B cell (primary cell): ENCODE measurements around the gene CDK12. TPM values are rescaled to one million over a fixed set of nuclear protein-coding genes. Genes with fewer than 3 reads are reported as not detected.

ENCODE experiments used
- ATAC-seq: fragments of 200-7000 bp; cut with Tn5 transposase; one replicate; pipeline ENCODE4 v1.10.0; 2021; ENCODE audit warnings: low read depth, mild to moderate bottlenecking, moderate number of reproducible peaks, moderate library complexity
- CTCF ChIA-PET: fragments of 350-600 bp; sonication (Branson Sonifier 250); formaldehyde crosslinking; loops from one replicate; lab custom pipeline; 2021; ENCODE audit warnings: antibody characterized with exemption, inconsistent platforms; lab: Charles Lee
- POLR2A ChIA-PET: fragments of 350-600 bp; sonication (Branson Sonifier 250); formaldehyde crosslinking; loops from one replicate; lab custom pipeline; 2021; ENCODE audit warnings: antibody characterized with exemption; lab: Charles Lee
- DNase-seq: peaks from one replicate; pipeline ENCODE4 v3.0.0; 2013
- H2AFZ ChIP-seq: 2 replicates; pipeline ENCODE4 v1.6.1; 2012; ENCODE audit warnings: mild to moderate bottlenecking, low read depth, low read length; ENCODE audit not compliant: insufficient read depth, poor library complexity, severe bottlenecking
- H3K27ac ChIP-seq, 2 donors: 1 replicate in 1 of 2; 2 replicates in 1 of 2; pipeline ENCODE4 v1.5.1; 2012 to 2013; ENCODE audit warnings: low read length in 2 of 2, mild to moderate bottlenecking in 2 of 2, moderate library complexity in 1 of 2
- H3K27me3 ChIP-seq, 4 experiments: fragments of 200-600 bp in 1 of 4; sonication (generic) in 1 of 4; replicated peaks in 1 of 4; 1 replicate in 2 of 4; 2 replicates in 2 of 4; pipeline versions ENCODE4 v1.6.1 to v1.7.0; 2013 to 2016; ENCODE audit warnings: low read length in 3 of 4, mild to moderate bottlenecking in 2 of 4, mixed read lengths in 1 of 4, moderate library complexity in 1 of 4; ENCODE audit not compliant: insufficient read depth in 4 of 4, control insufficient read depth in 3 of 4; ENCODE audit errors: control extremely low read depth in 1 of 4
- H3K36me3 ChIP-seq, 2 experiments: replicated peaks in 1 of 2; 1 replicate in 1 of 2; 2 replicates in 1 of 2; pipeline versions ENCODE4 v1.6.1 to v1.7.1; 2013; ENCODE audit warnings: low read length in 1 of 2; ENCODE audit not compliant: insufficient read depth in 2 of 2, control insufficient read depth in 1 of 2; ENCODE audit errors: control extremely low read depth in 1 of 2, extremely low read depth in 1 of 2
- H3K4me1 ChIP-seq, 2 donors: fragments of 200-600 bp in 1 of 2; sonication (generic) in 1 of 2; 1 replicate in 1 of 2; 2 replicates in 1 of 2; pipeline versions ENCODE4 v1.5.1 to v1.6.1; 2013 to 2017; ENCODE audit warnings: low read length in 2 of 2; ENCODE audit not compliant: control insufficient read depth in 2 of 2, insufficient read depth in 2 of 2
- H3K4me2 ChIP-seq: replicated peaks from 2 replicates; pipeline ENCODE3; 2012; ENCODE audit warnings: mild to moderate bottlenecking, low read depth, low read length; ENCODE audit not compliant: poor library complexity, severe bottlenecking
- H3K4me3 ChIP-seq, 5 experiments: fragments of 200-600 bp in 1 of 5; sonication (generic) in 1 of 5; 1 replicate in 3 of 5; 2 replicates in 2 of 5; pipeline versions ENCODE4 v1.5.1 to v1.7.0; 2011 to 2016; ENCODE audit warnings: low read length in 4 of 5, mild to moderate bottlenecking in 4 of 5, low read depth in 2 of 5, control low read depth in 1 of 5, moderate library complexity in 1 of 5; ENCODE audit not compliant: insufficient read depth in 1 of 5; ENCODE audit errors: control extremely low read depth in 1 of 5, extremely low read depth in 1 of 5
- H3K79me2 ChIP-seq: fragments of 200-600 bp; sonication (generic); one replicate; pipeline ENCODE4 v1.6.0; 2016; ENCODE audit warnings: low read length; ENCODE audit not compliant: control insufficient read depth, insufficient read depth
- H3K9ac ChIP-seq: fragments of 200-600 bp; sonication (generic); 2 replicates; pipeline ENCODE4 v1.6.1; 2017; ENCODE audit warnings: mild to moderate bottlenecking, low read length, moderate library complexity
- H3K9me3 ChIP-seq, 3 donors: one replicate each; pipeline versions ENCODE4 v1.6.1 to v1.7.1; 2013; ENCODE audit warnings: low read length in 2 of 3; ENCODE audit not compliant: control insufficient read depth in 2 of 3, insufficient read depth in 1 of 3; ENCODE audit errors: control extremely low read depth in 1 of 3
- H4K20me1 ChIP-seq: 2 replicates; pipeline ENCODE4 v1.6.0; 2012; ENCODE audit warnings: mild to moderate bottlenecking, low read length; ENCODE audit not compliant: insufficient read depth, control insufficient read depth, poor library complexity, severe bottlenecking
- H3K27ac Mint-ChIP-seq: one replicate; pipeline ENCODE4 v1.8.0; 2021; ENCODE audit warnings: mixed read lengths
- H3K27me3 Mint-ChIP-seq: one replicate; pipeline ENCODE4 v1.8.0; 2021; ENCODE audit warnings: mixed read lengths
- H3K4me1 Mint-ChIP-seq: one replicate; pipeline ENCODE4 v1.8.0; 2021; ENCODE audit warnings: mixed read lengths
- H3K4me3 Mint-ChIP-seq: one replicate; pipeline ENCODE4 v1.8.0; 2021; ENCODE audit warnings: mixed read lengths
- H3K9me3 Mint-ChIP-seq: one replicate; pipeline ENCODE4 v1.8.0; 2022; ENCODE audit warnings: mixed read lengths; ENCODE audit not compliant: insufficient read depth
- CTCF ChIP-seq: fragments of 200-600 bp; IDR thresholded peaks from one replicate; pipeline ENCODE4 v1.8.0; 2022; ENCODE audit warnings: antibody characterized with exemption, mild to moderate bottlenecking
- EZH2 ChIP-seq: IDR thresholded peaks from 2 replicates; pipeline ENCODE4 v1.6.1; 2012; ENCODE audit warnings: borderline replicate concordance, low read depth, mild to moderate bottlenecking, moderate library complexity, low read length; ENCODE audit not compliant: insufficient read depth, poor library complexity, severe bottlenecking
- WGBS: methylation state at CpG from one replicate; pipeline ENCODE4 v1.1.5; 2013; ENCODE audit warnings: missing lambda C conversion rate; ENCODE audit not compliant: insufficient coverage; 5-methylcytosine and 5-hydroxymethylcytosine counted together
- intact Hi-C: fragments of 100-400 bp; cut with micrococcal nuclease; formaldehyde crosslinking; loops from one replicate; pipeline ENCODE4 v1.10.0; 2022
- polyA plus RNA-seq: library from polyadenylated mRNA; depleted of rRNA; stranded (reverse); fragments of >200 nt; gene quantifications from 2 replicates; pipeline ENCODE4 v1.2.3, GENCODE V29; 2012
- total RNA-seq, 2 donors: library from RNA; stranded (reverse); fragments of 120-200 nt in 1 of 2; gene quantifications; 1 replicate in 1 of 2; 2 replicates in 1 of 2; pipeline versions ENCODE4 v1.2.3 to v1.2.4, GENCODE V29; 2013 to 2022

Gene CDK12
- total and polyA plus RNA-seq, 2 donors (not counting 1 experiment from before 2014, with no cell fraction given), result 29.8 to 117 TPM

DNA sequence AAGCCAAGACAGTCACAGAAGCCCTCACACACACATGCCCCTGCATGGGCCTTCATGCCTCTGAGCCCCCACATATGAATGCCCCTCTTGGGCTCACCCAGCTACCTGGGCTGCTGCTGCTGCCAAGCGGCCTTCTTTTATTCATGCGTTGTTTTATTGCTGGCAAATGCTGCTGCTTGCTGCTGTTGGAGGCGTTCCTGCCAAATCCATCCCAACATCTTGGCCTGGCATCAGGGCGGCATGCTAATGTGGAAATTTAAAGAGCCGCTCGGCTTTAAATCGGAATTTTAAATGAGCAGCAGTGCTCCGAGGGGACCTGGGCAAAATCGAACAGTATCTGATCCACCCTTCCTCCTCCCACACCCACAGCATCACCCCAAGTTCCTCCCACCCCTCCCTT is 107.4 kb downstream of the CDK12 start:
- H3K27ac ChIP-seq, result no peak overlapping the region
- H4K20me1 ChIP-seq, result no peaks in the 10 kb centered on the region
- no peaks in the 10 kb centered on the region for H3K79me2 ChIP-seq
- no peak overlapping the region for H2AFZ ChIP-seq
- ATAC-seq (no peak), DNase-seq (no peak)
- H3K4me1 Mint-ChIP-seq, result no peaks in the 10 kb centered on the region
- H3K4me2 ChIP-seq, result no peak overlapping the region
- H3K4me3 ChIP-seq, result no peak overlapping the region
- H3K4me1 ChIP-seq, result peaks cover 0 to 6% of the 10 kb centered on the region in 2 donors
- peaks cover 0 to 8% (median 4%) of the 10 kb centered on the region in 3 donors for H3K9me3 ChIP-seq
- peaks cover 0 to 11% (median under 1%) of the 10 kb centered on the region in 4 experiments for H3K27me3 ChIP-seq
- H3K9ac ChIP-seq, result no peak overlapping the region
- H3K27ac Mint-ChIP-seq, result no peak overlapping the region
- TF ChIP-seq CTCF, result no peak
- no peaks in the 10 kb centered on the region for H3K9me3 Mint-ChIP-seq
- ChIA-PET CTCF (no interaction called here), POLR2A (no interaction called here)
- WGBS, result 91% methylated on average over 4 of the region's 9 CpGs
- H3K27me3 Mint-ChIP-seq, result no peaks in the 10 kb centered on the region
- intact Hi-C loops, result no loop called here
- H3K36me3 ChIP-seq, result peaks cover 24 to 35% of the 10 kb centered on the region in 2 experiments
- no peak overlapping the region for H3K4me3 Mint-ChIP-seq

DNA sequence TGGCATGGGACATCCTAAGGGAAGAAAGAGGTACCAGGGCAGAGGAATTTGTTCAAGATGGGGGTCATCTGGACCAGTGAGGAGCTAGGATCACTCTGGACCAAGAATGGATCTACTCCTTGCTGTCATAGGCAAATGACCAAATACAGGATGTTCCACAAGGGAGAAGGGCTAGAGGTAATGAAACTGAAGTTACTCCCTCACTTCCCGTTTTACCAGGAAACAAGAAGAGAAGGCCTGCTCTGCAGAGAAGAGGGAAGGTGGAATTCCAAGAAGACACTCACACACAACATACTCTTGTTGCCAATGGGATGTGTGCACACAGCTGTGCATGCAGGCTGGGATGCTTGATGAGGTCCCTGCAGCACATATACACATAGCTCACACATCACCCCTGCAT is 107.8 kb downstream of the CDK12 start:
- peaks cover 0 to 15% (median 2%) of the 10 kb centered on the region in 4 experiments for H3K27me3 ChIP-seq
- TF ChIP-seq CTCF (no peak), EZH2 (no peak)
- H3K9me3 ChIP-seq, result peaks cover 0 to 12% (median 4%) of the 10 kb centered on the region in 3 donors
- no peak overlapping the region for H3K4me3 Mint-ChIP-seq
- H3K4me3 ChIP-seq, result no peak overlapping the region
- no peak overlapping the region for H3K4me2 ChIP-seq
- CTCF ChIA-PET, result no interaction called here
- POLR2A ChIA-PET, result no interaction called here
- no peak overlapping the region for H3K27ac ChIP-seq
- H3K9ac ChIP-seq, result no peak overlapping the region
- ATAC-seq (no peak), DNase-seq (no peak)
- H3K4me1 Mint-ChIP-seq, result peaks cover 3% of the 10 kb centered on the region
- peaks cover 0 to 9% of the 10 kb centered on the region in 2 donors for H3K4me1 ChIP-seq
- intact Hi-C loops, result no loop called here
- H3K27me3 Mint-ChIP-seq, result peaks cover 3% of the 10 kb centered on the region
- H3K79me2 ChIP-seq, result no peaks in the 10 kb centered on the region
- no peaks in the 10 kb centered on the region for H4K20me1 ChIP-seq
- peaks cover 22 to 35% of the 10 kb centered on the region in 2 experiments for H3K36me3 ChIP-seq
- H3K9me3 Mint-ChIP-seq, result no peaks in the 10 kb centered on the region
- no peak overlapping the region for H2AFZ ChIP-seq
- no peak overlapping the region for H3K27ac Mint-ChIP-seq
- WGBS, result no CpG with 5 or more reads among the region's 1 CpG
